ENCODE data around the gene WDR31.
"Not testable (repeated sequence)": the region's sequence is repeated elsewhere in the genome, so short reads cannot be mapped to it uniquely, and the experiment has no call there.

Gene WDR31

GRCh38 chr9:113340011-113340699 is at the start of gene WDR31:
Gene WDR31, minus strand, starts transcription at chr9:113340275. Its CDS starts 8,253 bp downstream, at chr9:113332022.
- DNase-seq (ENCODE audit: low read depth in 2 of 2) = peak; percentile 58 to 73

DNA sequence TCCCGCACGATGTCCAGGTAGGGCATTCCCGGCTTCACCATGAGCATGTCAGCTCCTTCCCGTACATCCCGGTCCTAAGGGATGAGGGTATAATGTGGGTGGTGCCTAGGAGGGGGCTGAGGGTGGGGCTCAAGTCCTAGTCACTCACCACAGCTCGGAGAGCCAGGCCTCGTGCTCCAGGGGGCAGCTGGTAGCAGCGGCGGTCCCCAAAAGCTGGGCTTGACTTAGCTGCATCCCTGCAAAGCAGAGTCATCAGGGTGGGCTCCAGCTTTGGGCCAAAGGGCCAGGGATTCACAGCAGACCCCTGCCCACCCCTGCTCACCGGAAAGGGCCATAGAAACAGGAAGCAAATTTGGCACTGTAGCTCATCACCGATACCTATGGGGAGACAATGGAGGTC is 49.4 kb upstream of the WDR31 start:
- DNase-seq (ENCODE audit: low read depth in 2 of 2) = no peak

DNA sequence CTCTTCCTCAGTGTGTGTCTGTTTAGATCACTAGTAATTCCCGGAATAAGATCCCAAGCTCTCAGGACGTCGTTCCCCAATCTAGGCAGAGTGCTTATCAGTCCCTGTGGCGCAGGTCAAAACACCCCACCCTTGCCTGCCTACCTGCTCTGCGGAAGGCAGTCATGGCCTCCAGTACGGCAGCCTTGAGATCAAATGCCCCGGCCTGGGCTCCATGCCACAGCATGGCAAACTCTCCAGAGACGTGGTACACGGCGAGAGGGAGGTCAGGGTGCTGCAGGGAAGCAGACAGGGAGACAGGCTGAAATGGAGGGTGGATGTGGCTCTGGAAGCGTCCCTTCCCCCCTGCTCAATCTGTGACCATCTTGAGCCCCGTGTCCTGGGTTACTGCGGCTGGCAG is 48.8 kb upstream of the WDR31 start:
- DNase-seq (ENCODE audit: low read depth in 2 of 2) = no peak

DNA sequence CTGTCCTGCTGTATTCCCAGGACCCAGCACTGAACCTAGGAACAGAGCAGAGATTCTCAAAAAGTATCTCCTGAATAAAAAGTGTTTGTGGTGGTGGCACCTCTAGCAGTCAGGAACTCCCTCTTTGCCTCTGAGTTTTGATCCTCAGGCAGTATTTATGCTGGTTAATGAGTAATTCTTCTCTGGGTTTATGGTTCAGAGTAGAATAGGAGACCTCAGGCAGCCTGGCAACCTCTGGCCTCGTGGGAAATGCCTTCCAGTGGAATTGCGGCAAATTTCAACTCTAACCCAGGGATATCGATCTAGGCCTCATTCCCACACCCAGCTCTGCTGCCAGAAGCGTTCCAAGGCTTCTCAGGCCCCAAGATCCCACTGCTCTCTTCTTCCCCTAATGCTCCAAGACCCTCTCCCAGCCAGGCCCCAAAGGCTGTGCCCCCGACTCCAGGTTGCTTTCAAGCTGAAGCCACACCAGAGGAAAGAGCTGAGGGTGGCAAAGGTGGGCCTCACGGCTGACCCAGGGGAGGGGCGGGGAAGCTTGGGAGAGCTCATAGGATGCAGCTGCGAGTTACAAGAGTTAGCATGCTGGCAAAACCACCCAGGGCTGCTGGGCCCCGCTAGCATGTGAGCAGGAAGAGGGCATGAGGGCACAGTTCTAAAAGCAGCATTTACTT is 47.6 kb upstream of the WDR31 start:
- no peak for DNase-seq (ENCODE audit: low read depth in 2 of 2)

DNA sequence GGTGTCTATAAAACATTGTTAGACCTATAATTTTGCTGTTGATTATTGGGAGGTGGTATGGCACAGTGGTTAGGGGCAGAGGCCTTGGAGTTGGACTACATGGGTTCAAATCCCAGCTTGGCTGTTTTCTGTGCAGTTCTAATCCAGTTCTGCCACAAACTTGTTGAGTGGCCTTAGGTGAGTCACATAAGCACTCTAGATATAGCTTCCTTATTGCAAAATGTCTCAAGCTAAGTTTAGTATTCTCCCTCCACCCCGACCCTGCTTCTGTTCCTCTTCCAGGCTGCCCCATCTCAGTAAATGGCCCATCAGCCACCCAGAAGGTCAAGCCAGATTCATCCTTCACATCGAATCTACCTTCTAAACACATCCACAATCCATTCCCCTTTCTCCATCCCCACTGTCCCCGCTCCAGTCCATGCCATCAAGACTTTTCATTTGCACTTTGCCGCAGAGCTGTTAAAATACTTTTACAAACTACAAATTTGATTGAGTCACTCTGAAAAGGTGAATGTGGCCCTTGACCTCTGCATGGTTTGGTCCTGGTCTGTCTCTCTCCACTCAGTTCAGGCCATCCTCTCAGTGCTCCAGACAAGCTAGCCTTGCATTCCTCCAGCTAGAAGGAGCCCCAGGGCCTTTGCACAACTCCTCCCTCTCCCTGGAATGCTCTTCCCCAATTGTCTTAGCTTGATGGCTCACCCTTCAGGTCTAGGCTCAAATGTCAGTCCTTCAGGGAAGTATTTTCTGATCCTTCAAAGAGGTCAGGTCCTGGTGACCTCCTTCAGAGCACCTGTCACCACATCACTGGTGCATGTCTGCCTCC is 46.7 kb upstream of the WDR31 start:
- no peak for DNase-seq (ENCODE audit: low read depth in 2 of 2)

DNA sequence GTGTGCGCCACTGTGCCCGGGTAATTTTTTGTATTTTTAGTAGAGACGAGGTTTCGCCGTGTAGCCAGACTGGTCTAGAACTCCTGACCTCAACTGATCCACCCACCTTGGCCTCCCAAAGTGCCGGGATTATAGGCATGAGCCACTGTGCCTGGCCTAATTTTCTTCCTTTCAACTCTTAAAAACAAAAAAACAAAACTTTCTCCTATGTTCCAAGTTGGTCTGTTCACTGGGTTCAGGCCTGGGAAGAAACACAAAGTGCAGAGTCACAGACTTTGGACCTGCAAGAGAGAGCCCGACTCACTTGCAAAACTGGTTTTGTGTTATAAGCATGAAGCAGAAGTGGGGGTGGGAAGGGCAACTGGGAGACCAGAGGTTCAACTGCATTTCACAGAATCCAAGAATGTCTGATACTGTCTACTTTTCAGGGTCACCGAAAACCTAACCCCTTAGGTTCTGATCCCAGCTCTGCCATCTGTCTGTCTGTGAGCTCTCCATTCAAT is 41.9 kb upstream of the WDR31 start:
- no peak for DNase-seq (ENCODE audit: low read depth in 2 of 2)

GRCh38 chr9:113381441-113381840 is 41.4 kb upstream of the WDR31 start:
- not testable (repeated sequence) for DNase-seq (ENCODE audit: low read depth in 2 of 2)

- DNase-seq (ENCODE audit: low read depth in 2 of 2) = no peak
Observed at GRCh38 chr9:113380869-113381378, 40.8 kb upstream of the WDR31 start.

GRCh38 chr9:113379829-113380210 is 39.7 kb upstream of the WDR31 start:
- DNase-seq (ENCODE audit: low read depth in 2 of 2) = not testable (repeated sequence)

DNA sequence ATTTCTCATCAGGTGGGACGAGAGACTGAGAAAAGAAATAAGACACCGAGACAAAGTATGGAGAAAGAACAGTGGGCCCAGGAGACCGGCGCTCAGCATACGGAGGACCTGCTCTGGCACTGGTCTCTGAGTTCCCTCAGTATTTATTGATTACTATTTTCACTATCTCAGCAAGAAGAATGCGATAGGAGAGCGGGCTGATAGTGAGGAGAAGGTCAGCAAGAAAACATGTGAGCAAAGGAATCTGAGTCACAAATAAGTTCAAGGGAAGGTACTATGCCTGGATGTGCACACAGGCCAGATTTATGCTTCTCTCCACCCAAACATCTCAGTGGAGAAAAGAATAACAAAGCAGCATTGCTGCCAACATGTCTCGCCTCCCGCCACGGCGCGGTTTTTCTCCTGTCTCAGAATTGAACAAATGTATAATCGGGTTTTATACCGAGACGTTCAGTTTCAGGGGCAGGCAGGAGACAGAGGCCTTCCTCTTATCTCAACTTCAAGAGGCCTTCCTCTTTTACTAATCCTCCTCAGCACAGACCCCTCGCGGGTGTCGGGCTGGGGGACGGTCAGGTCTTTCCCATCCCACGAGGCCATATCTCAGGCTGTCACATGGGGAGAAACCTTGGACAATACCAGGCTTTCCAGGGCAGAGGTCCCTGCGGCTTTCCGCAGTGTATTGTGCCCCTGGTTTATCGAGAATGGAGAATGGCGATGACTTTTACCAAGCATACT is 39.2 kb upstream of the WDR31 start:
- DNase-seq (ENCODE audit: low read depth in 2 of 2) = not testable (repeated sequence)

DNA sequence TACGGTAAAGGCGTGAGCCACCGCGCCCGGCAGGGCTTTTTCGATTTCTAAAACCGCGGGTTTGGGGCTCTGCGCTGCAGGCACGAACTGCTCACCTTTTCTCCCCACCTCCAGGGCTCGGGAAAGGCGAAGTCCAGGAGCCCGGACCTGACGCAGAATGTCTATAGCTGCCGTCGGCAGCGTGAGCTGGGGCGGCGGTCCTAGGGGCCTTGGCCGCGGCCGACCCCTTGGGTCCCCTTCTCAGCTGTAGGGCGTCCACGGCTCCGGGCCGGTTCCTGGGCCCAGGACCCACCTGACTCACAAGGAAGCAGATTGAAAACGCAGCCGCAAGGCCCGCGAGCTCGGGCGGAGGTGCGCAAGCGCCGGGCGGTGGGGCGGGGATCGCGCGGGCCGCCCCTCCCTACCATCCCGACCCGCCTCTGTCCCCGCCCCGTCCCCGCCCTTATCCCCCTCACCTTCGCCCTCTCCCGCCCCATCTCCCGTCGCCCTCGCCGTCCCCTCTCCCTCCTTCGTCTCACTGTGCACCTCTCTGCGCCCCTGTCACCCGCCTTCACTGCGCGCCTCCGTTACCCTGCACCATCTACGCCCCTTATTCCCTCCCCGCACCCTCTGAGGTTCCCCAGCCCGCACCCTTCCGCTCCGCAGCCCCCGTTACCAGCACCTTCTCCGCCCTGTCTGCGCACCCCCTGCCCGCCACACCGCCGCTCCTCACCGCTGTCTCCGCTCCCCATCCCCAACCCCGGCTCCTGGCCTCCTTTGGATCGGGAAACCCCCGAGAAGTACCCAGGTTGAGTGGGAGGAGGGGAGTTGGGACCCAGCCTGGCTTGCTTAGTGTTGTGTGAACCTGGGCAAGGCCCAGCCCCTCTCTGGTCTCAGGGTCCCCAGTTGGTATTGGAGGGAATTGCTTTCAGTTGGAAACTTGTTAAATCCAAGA is 36.8 kb upstream of the WDR31 start, which contains the start of gene HDHD3:
HDHD3 (minus strand) TSS at position 353 of the 934 bp plus-strand sequence. CDS start 2,632 bp downstream, outside the sequence.
- peak; percentile 54 to 79 for DNase-seq (ENCODE audit: low read depth in 2 of 2)

DNA sequence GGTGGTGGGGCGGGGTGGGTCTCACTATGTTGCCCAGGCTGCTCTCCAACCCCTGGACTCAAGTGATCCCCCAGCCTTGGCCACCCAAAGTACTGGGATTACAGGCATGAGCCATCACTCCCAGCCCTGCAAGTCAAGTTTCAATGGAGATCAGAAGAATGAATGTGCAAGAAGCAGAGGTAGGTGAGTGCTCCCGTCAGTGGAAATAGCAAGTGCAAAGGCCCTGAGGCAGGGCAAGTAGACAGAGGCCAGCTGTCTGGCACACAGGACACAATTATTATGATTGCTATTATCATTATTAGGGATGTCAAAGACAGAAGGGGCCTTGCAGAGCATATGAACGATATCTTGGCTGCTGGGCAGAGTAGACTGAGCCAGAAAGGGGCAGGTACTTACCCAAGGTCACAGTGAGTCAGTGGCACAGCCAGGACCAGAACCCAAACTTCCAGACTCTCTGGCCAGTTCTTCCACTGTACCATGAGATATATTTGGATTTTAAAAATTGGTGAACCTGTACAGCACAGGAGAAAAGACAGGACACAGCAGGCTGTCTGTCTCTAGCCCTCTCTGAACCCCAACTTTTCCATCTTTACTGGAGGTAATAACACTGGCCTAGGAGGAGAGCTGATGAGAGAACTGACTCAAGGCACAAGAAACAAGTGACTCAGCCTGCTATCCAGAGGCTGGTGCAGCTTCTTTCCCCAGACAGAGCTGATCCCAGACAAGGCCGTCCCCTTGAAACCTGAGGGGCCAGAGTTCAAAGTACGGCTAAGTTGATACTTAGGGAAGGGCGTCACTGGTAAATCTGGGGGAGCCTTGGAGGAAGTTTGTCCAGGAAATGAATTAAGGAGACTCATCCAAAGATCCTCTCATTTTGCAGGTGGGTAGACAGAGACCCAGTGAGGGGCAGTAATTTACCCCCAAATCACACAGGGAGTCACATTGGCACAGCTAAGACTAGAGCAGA is 35.3 kb upstream of the WDR31 start:
- DNase-seq (ENCODE audit: low read depth in 2 of 2) = no peak

GRCh38 chr9:113373676-113374392 is 33.8 kb upstream of the WDR31 start:
- DNase-seq (ENCODE audit: low read depth in 2 of 2) = no peak

- no peak for DNase-seq (ENCODE audit: low read depth in 2 of 2)
Observed at GRCh38 chr9:113373256-113373655, 33.2 kb upstream of the WDR31 start.

DNA sequence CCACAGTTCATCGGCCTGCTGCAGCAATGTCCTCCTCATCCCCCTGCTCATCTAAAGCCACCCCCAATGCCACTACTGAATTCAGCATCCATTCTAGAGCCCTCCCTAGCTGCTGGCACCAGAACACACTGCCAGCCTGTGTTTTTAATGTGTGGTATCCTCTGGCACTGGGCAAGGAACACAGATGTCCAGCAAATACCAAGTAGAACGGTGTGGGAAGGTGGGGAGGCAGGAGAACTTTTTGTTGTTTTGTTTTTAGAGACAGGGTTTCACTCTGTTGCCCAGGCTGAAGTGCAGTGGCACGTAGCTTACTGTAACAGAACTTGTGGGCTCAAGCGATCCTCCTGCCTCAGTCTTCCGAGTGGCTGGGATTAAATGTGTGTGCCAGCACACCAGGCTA is 32.0 kb upstream of the WDR31 start:
- no peak for DNase-seq (ENCODE audit: low read depth in 2 of 2)

DNA sequence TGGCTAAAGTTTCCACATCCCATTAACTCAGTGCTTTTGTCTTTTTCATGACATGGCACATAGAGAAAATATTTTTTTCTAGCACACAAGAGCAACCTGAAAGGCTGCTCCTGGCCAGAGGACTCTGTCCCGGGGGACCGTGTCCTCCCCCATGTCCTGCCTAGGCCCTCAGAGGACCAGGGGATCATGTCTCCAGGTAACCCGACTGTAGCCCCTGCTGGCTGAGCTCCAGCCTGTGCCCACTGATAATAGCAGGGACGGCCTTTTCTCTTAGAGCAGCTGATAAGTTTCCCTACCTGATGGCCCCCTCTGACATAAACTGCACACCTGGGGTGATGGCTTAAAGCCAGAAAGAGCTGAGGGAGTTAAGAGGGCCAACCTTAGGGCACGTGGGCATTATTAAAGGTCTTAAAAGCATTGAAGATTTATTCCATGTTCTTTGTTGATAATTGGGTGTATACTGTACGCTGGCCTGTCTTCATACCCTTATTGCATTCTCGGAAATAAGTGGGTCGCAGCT is 30.8 kb upstream of the WDR31 start:
- DNase-seq (ENCODE audit: low read depth in 2 of 2) = no peak

GRCh38 chr9:113369855-113370140 is 29.7 kb upstream of the WDR31 start:
- no peak for DNase-seq (ENCODE audit: low read depth in 2 of 2)
